Ovary (tissue), 9 donors: ENCODE results near the gene PDE1A. TPM values are rescaled to one million over a fixed set of nuclear protein-coding genes. Genes with fewer than 3 reads are reported as not detected.

Experiments used
- DNase-seq, 5 donors: peaks; one replicate each; pipeline ENCODE4 v3.0.0-alpha.2; 2019 to 2020
- H3K27ac ChIP-seq, 2 donors: fragments of 200-600 bp; one replicate each; pipeline versions ENCODE4 v1.5.1 to v1.8.0; 2019 to 2022
- H3K27me3 ChIP-seq: fragments of 200-600 bp; one replicate; pipeline ENCODE4 v1.8.0; 2022
- H3K36me3 ChIP-seq: fragments of 200-600 bp; sonication (generic); one replicate; pipeline ENCODE4 v1.5.1; 2019
- H3K4me1 ChIP-seq: one replicate; pipeline ENCODE4 v1.8.1; 2013; ENCODE audit warnings: mild to moderate bottlenecking, moderate library complexity; ENCODE audit not compliant: insufficient read depth
- H3K4me3 ChIP-seq: fragments of 200-600 bp; sonication (generic); one replicate; pipeline ENCODE4 v1.5.1; 2017
- H3K9me3 ChIP-seq, 2 donors: fragments of 200-600 bp in 1 of 2; sonication (generic) in 1 of 2; one replicate each; pipeline versions ENCODE4 v1.5.1 to v1.8.1; 2013 to 2019; ENCODE audit warnings: mild to moderate bottlenecking in 1 of 2, moderate library complexity in 1 of 2
- EP300 ChIP-seq: sonication (generic); formaldehyde crosslinking; IDR thresholded peaks from one replicate; pipeline ENCODE4 v1.6.1; 2017; ENCODE audit warnings: antibody characterized with exemption
- POLR2A ChIP-seq: fragments of 450-650 bp; IDR thresholded peaks from one replicate; pipeline ENCODE4 v1.6.1; 2017; ENCODE audit warnings: antibody characterized with exemption, mild to moderate bottlenecking, moderate library complexity
- WGBS, 3 donors: extraction: QIAGEN DNeasy Blood & Tissue Kit in 1 of 3; methylation state at CpG; one replicate each; pipeline versions ENCODE4 v1.1.5 to v1.1.7; 2013 to 2017; 5-methylcytosine and 5-hydroxymethylcytosine counted together
- intact Hi-C, 4 donors: fragments of 100-400 bp; cut with DNase I; formaldehyde crosslinking; loops; one replicate each; pipeline versions ENCODE4 v1.11.0 to v1.15.1; 2022 to 2023
- polyA plus RNA-seq, 2 donors: library from polyadenylated mRNA; stranded (reverse); fragments of 200-250 nt in 1 of 2; fragments of 350-450 nt in 1 of 2; fragmentation: Illumina TruSeq in 1 of 2; extraction: RNeasy Lipid Tissue Mini Kit (QIAGEN cat#74804) in 1 of 2; gene quantifications; one replicate each; pipeline ENCODE4 v1.2.3, GENCODE V29; 2013 to 2014
- total RNA-seq, 7 donors: library from RNA; depleted of rRNA in 2 of 7; stranded (reverse); fragments of >200 nt in 2 of 7; fragmentation: NEBNext Ultra II Directional in 3 of 7; extraction: Animal tissue kit (Norgen Biotek cat#: 25700) in 3 of 7; gene quantifications; one replicate each; pipeline versions ENCODE4 v1.1.0 to v1.2.4, GENCODE V29; 2016 to 2023
- TF ChIP-seq, protein P1 (sequence below), 3 donors: fragments of 450-650 bp in 2 of 3; fragments of 200-600 bp in 1 of 3; IDR thresholded peaks; one replicate each; pipeline versions ENCODE4 v1.5.1 to v1.8.0; 2016 to 2022; ENCODE audit warnings: antibody characterized with exemption in 3 of 3, mild to moderate bottlenecking in 1 of 3
- donor health status: DM: no; HTN: no; CAD: no; lungs with moderate emphysema.
- donor health status: DM: no; HTN: no; CAD: no.
- donor health status: Bipolar disorder and iron deficiency.
- donor health status: DM: yes; HTN: yes; CAD: no.
- donor health status: DM: no; HTN: no; CAD: no.
- donor health status: DM: yes; HTN: yes; CAD: no.

The PDE1A gene
- total and polyA plus RNA-seq, 9 donors: 2.9 to 17.8 (median 8.4) TPM

DNA sequence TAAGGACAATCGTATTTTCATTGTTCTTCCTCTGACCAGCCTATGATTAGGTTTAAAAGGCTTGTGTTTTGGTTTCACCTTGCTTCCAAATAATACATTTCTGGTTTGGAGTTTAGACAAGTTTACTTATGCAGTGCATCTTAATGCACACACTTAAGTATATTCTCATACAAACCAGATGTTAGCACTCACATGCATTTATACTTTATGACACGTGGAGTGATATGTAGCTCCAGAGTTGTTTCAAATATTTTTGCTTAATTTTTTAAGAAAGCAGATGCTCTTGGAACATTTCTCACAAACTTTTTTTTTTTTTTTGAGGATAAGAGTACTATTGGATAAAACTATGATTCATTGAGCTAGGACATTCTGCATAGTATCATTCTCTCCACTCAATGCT, 109.9 kb downstream of the PDE1A start:
- TF ChIP-seq EP300 (no peak), POLR2A (no peak)
- TF ChIP-seq, protein P1, sequence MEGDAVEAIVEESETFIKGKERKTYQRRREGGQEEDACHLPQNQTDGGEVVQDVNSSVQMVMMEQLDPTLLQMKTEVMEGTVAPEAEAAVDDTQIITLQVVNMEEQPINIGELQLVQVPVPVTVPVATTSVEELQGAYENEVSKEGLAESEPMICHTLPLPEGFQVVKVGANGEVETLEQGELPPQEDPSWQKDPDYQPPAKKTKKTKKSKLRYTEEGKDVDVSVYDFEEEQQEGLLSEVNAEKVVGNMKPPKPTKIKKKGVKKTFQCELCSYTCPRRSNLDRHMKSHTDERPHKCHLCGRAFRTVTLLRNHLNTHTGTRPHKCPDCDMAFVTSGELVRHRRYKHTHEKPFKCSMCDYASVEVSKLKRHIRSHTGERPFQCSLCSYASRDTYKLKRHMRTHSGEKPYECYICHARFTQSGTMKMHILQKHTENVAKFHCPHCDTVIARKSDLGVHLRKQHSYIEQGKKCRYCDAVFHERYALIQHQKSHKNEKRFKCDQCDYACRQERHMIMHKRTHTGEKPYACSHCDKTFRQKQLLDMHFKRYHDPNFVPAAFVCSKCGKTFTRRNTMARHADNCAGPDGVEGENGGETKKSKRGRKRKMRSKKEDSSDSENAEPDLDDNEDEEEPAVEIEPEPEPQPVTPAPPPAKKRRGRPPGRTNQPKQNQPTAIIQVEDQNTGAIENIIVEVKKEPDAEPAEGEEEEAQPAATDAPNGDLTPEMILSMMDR (IDR thresholded peaks at IDR 0.05): no peak
- Histone ChIP-seq H3K9me3 (no peaks in the 10 kb centered on the region), H3K27me3 (no peaks in the 10 kb centered on the region), H3K36me3 (no peaks in the 10 kb centered on the region), H3K27ac (no peak overlapping the region), H3K4me1 (no peaks in the 10 kb centered on the region), H3K4me3 (no peak overlapping the region)
- intact Hi-C loops: no loop called here
- no peak for DNase-seq
- WGBS, 3 donors: 50 to 60% (median 58%) methylated on average over 2 of the region's 2 CpGs

DNA sequence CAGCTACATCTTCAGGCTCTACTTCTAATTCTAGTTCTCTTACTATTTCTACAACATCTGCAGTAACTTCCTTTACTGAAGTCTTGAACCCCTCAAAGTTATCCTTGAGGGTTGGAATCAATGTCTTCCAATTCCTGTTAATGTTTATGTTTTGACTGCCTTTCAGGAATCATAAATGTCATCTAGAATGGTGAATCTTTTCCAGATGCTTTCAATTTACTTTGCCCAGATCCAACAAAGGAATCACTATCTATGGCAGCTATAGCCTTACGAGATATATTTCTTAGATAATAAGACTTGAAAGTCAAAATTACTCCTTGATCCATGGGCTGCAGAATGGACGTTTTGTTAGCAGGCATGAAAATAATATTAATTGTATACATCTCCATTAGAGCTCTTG, 123.9 kb downstream of the PDE1A start:
- 83 to 86% (median 83%) methylated on average over 2 of the region's 2 CpGs for whole genome bisulfite sequencing, 3 donors
- TF ChIP-seq, protein P1 (IDR thresholded peaks at IDR 0.05): no peak
- TF ChIP-seq EP300 (no peak), POLR2A (no peak)
- intact Hi-C loops: no loop called here
- H3K9me3 ChIP-seq: no peaks in the 10 kb centered on the region
- no peaks in the 10 kb centered on the region for H3K4me1 ChIP-seq
- no peak overlapping the region for H3K27ac ChIP-seq
- no peaks in the 10 kb centered on the region for H3K36me3 ChIP-seq
- no peak overlapping the region for H3K4me3 ChIP-seq
- no peak for DNase-seq
- H3K27me3 ChIP-seq: no peaks in the 10 kb centered on the region

DNA sequence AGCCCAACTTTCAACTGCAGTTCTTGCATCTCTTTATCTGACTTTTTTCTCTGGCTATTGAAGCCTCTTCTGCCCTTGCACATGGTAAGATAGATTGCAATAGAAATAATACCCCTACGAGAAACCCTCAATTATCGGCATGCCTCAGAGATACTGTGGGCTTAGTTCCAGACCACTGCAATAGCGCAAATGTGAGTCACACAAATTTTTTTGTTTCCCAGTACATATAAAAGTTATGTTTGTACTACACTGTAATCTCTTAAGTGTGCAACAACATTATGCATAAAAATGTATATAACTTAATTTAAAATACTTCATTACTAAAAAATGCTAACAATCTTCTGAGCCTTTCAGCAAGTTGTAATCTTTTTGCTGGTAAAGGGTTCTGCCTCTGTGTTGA, 124.7 kb downstream of the PDE1A start:
- no peaks in the 10 kb centered on the region for H3K4me1 ChIP-seq
- H3K9me3 ChIP-seq: no peaks in the 10 kb centered on the region
- DNase-seq: no peak
- intact Hi-C loops: no loop called here
- H3K27ac ChIP-seq: no peak overlapping the region
- WGBS, 3 donors: 30 to 43% (median 33%) methylated on average over 3 of the region's 3 CpGs
- no peaks in the 10 kb centered on the region for H3K36me3 ChIP-seq
- no peaks in the 10 kb centered on the region for H3K27me3 ChIP-seq
- no peak overlapping the region for H3K4me3 ChIP-seq
- TF ChIP-seq POLR2A: no peak
- TF ChIP-seq EP300: no peak
- TF ChIP-seq, protein P1 (IDR thresholded peaks at IDR 0.05): no peak

DNA sequence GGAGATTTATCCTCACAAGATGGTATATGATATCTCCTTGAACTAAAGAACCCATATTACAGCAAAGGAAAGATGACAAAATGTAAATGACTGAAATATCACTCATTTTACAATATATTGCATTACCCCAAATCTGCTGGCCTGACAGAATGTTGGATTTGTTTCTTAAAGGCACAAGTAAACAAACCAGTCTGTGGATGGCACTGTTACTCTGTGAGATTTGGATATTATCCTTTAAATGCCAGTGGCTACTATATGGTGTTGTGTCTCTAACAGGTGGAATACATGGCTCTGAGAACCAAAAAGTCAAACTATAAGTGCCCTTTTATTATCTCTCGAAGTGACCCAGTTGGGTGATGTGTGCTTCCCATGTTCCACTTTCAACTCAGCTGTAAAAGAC, 125.7 kb downstream of the PDE1A start:
- no peak overlapping the region for H3K27ac ChIP-seq
- H3K27me3 ChIP-seq: no peaks in the 10 kb centered on the region
- intact Hi-C loops: no loop called here
- no peaks in the 10 kb centered on the region for H3K4me1 ChIP-seq
- H3K36me3 ChIP-seq: no peaks in the 10 kb centered on the region
- H3K4me3 ChIP-seq: no peak overlapping the region
- TF ChIP-seq POLR2A: no peak
- no peak for TF ChIP-seq EP300
- TF ChIP-seq, protein P1 (IDR thresholded peaks at IDR 0.05): no peak
- DNase-seq: no peak
- 86 to 96% (median 93%) methylated on average over 1 of the region's 1 CpG for WGBS, 3 donors
- no peaks in the 10 kb centered on the region for H3K9me3 ChIP-seq

DNA sequence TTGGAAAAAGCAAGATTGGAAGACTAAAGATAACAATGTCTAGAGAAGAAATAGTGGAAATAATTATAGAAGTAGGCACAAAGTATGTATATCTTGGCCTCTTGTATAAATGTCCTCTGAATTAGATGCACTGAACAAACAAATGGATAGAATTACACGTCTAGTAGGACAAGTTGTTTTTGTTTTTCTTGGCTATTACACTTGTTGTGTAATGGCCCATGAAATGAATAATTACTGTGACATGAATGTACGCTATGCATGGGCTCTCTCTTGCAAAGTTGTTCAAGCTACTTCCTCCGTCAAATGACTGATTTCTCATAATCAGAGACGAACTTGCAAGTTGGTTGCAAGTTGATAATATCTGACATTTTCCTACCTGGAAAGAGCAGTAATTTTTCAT, 126.2 kb downstream of the PDE1A start:
- Histone ChIP-seq H3K27me3 (no peaks in the 10 kb centered on the region), H3K4me3 (no peak overlapping the region), H3K36me3 (no peaks in the 10 kb centered on the region), H3K27ac (no peak overlapping the region), H3K9me3 (no peaks in the 10 kb centered on the region), H3K4me1 (no peaks in the 10 kb centered on the region)
- no peak for DNase-seq
- WGBS, 3 donors: 82% methylated on average over 4 of the region's 4 CpGs
- no peak for TF ChIP-seq EP300
- intact Hi-C loops: no loop called here
